Stimulated activated CD8-positive, alpha-beta memory T cell treated with anti-CD3 and anti-CD28 coated beads, Interleukin-7, amount 100 ng/mL, for 4 hours (primary cell): ENCODE data around the gene ZNFX1.

Experiments used
- DNase-seq, 2 donors: peaks; one replicate each; pipeline ENCODE4 v3.0.0-alpha.2; 2020; ENCODE audit warnings: low read depth in 2 of 2

ZNFX1 gene

GRCh38 chr20:49292010-49292409, 14.2 kb upstream of the ZNFX1 start:
- DNase-seq, result no peak

- no peak for DNase-seq
Observed at GRCh38 chr20:49291200-49291599, 13.3 kb upstream of the ZNFX1 start.

- no peak for DNase-seq
Observed at GRCh38 chr20:49290608-49291191, 12.8 kb upstream of the ZNFX1 start.

GRCh38 chr20:49288784-49289696, 11.2 kb upstream of the ZNFX1 start:
- DNase-seq, result no peak

- no peak for DNase-seq
Observed at GRCh38 chr20:49288250-49288751, 10.4 kb upstream of the ZNFX1 start.

- no peak for DNase-seq
Observed at GRCh38 chr20:49287555-49288249, 9.8 kb upstream of the ZNFX1 start.

GRCh38 chr20:49286689-49287551, 9.1 kb upstream of the ZNFX1 start:
- DNase-seq, result no peak

- no peak for DNase-seq
Observed at GRCh38 chr20:49285813-49286494, 8.1 kb upstream of the ZNFX1 start.

- DNase-seq, result no peak
Observed at GRCh38 chr20:49285233-49285668, 7.4 kb upstream of the ZNFX1 start.

- DNase-seq, result no peak
Observed at GRCh38 chr20:49284818-49285217, 7.0 kb upstream of the ZNFX1 start.

- no peak for DNase-seq
Observed at GRCh38 chr20:49283703-49284625, 6.1 kb upstream of the ZNFX1 start.

GRCh38 chr20:49283176-49283702, 5.4 kb upstream of the ZNFX1 start:
- no peak for DNase-seq

- DNase-seq, result no peak
Observed at GRCh38 chr20:49282584-49283171, 4.8 kb upstream of the ZNFX1 start.

- DNase-seq, result no peak
Observed at GRCh38 chr20:49281913-49282467, 4.1 kb upstream of the ZNFX1 start.

- no peak for DNase-seq
Observed at GRCh38 chr20:49281059-49281912, 3.4 kb upstream of the ZNFX1 start.

- DNase-seq, result no peak
Observed at GRCh38 chr20:49280463-49281058, 2.7 kb upstream of the ZNFX1 start.

- DNase-seq, result no peak
Observed at GRCh38 chr20:49279677-49280462, 2.0 kb upstream of the ZNFX1 start.
